ENCODE data around the gene NEK10. TPM values are rescaled to one million over a fixed set of nuclear protein-coding genes. Genes with fewer than 3 reads are reported as not detected.

NEK10 gene
- total and polyA plus RNA-seq, 2 of the 13 experiments (the other 11 are each of a cell fraction or from before 2014, with no cell fraction given) = 2.8 to 14.2 TPM

DNA sequence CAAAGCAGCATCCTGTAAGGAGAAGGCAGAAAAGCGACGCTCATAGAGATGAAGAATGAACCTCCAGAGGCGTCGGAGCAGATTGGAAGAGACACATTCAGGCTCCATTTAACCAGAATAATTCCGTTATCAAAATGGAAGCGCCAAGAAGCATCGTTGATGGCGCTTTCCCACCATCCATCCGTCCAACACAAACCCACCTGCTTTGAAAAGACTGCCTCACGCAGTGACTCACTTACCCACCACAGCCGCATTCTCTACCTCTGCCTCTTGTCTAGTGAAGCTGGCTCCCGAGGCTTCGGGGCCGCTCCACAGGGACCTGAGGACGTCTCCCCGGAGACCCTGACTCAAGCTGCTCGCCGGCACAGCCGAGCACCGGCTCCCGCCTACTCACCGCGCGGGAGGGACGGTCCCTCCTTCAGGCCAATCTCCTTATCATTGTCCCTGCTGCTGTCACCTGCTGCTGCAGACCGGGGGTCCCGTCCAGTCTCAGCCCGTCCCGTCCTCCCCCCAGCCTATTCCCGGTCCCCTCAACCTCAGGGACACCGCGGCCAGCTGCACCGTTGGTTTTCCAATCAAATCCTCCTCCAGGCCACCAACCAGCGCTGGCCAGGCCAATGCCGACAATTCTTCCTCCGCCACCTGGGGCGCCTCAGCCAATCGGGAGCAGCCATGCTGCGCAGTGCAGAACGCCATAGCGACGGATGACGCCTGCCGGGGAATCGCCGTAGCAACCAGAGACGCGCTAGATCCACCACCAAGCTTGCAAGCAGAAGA lies at the start of gene NEK10 (continued):
- TF ChIP-seq TBX3 (IDR thresholded peaks at IDR 0.05; ENCODE audit: borderline replicate concordance) (peak; percentile 50; the same call in 1 of the 2 replicates), FOXA1 (IDR thresholded peaks at IDR 0.05) (no peak), FOXA1 (CRISPR knock-in tag; IDR thresholded peaks at IDR 0.05) (no peak), PRMT3 (CRISPR knock-in tag; IDR thresholded peaks at IDR 0.05; ENCODE audit: borderline replicate concordance, low read depth) (no peak), HNRNPLL (IDR thresholded peaks at IDR 0.05; ENCODE audit: low read depth, low read length, poor library complexity, severe bottlenecking) (peak; percentile 62), SMC3 (IDR thresholded peaks at IDR 0.05; ENCODE audit: low read length) (no peak), ZNF430 (CRISPR knock-in tag; IDR thresholded peaks at IDR 0.05) (no peak), GABPA (IDR thresholded peaks at IDR 0.05; ENCODE audit: low read depth, low read length) (no peak), GABPA (CRISPR knock-in tag; IDR thresholded peaks at IDR 0.05; ENCODE audit: low read depth) (no peak), MTA1 (CRISPR knock-in tag; IDR thresholded peaks at IDR 0.05; ENCODE audit: borderline replicate concordance) (peak; percentile 47; the same call in 1 of the 2 replicates), REXO4 (CRISPR knock-in tag; IDR thresholded peaks at IDR 0.05; ENCODE audit: borderline replicate concordance) (no peak), ZBTB7B (CRISPR knock-in tag; IDR thresholded peaks at IDR 0.05) (no peak), TEAD2 (CRISPR knock-in tag; IDR thresholded peaks at IDR 0.05) (no peak), SYNCRIP (IDR thresholded peaks at IDR 0.05; ENCODE audit: insufficient read depth, low read depth, low read length) (no peak)
- TF ChIP-seq, protein P1, sequence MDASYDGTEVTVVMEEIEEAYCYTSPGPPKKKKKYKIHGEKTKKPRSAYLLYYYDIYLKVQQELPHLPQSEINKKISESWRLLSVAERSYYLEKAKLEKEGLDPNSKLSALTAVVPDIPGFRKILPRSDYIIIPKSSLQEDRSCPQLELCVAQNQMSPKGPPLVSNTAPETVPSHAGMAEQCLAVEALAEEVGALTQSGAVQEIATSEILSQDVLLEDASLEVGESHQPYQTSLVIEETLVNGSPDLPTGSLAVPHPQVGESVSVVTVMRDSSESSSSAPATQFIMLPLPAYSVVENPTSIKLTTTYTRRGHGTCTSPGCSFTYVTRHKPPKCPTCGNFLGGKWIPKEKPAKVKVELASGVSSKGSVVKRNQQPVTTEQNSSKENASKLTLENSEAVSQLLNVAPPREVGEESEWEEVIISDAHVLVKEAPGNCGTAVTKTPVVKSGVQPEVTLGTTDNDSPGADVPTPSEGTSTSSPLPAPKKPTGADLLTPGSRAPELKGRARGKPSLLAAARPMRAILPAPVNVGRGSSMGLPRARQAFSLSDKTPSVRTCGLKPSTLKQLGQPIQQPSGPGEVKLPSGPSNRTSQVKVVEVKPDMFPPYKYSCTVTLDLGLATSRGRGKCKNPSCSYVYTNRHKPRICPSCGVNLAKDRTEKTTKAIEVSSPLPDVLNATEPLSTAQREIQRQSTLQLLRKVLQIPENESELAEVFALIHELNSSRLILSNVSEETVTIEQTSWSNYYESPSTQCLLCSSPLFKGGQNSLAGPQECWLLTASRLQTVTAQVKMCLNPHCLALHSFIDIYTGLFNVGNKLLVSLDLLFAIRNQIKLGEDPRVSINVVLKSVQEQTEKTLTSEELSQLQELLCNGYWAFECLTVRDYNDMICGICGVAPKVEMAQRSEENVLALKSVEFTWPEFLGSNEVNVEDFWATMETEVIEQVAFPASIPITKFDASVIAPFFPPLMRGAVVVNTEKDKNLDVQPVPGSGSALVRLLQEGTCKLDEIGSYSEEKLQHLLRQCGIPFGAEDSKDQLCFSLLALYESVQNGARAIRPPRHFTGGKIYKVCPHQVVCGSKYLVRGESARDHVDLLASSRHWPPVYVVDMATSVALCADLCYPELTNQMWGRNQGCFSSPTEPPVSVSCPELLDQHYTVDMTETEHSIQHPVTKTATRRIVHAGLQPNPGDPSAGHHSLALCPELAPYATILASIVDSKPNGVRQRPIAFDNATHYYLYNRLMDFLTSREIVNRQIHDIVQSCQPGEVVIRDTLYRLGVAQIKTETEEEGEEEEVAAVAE (CRISPR knock-in tag; IDR thresholded peaks at IDR 0.05; ENCODE audit: borderline replicate concordance) = peak; percentile 100
- TF ChIP-seq, protein P2, sequence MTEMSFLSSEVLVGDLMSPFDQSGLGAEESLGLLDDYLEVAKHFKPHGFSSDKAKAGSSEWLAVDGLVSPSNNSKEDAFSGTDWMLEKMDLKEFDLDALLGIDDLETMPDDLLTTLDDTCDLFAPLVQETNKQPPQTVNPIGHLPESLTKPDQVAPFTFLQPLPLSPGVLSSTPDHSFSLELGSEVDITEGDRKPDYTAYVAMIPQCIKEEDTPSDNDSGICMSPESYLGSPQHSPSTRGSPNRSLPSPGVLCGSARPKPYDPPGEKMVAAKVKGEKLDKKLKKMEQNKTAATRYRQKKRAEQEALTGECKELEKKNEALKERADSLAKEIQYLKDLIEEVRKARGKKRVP (CRISPR knock-in tag; IDR thresholded peaks at IDR 0.05) = peak in 1 of 2 experiments; percentile 42; a peak in 1 of 4 replicates
- TF ChIP-seq, protein P3, sequence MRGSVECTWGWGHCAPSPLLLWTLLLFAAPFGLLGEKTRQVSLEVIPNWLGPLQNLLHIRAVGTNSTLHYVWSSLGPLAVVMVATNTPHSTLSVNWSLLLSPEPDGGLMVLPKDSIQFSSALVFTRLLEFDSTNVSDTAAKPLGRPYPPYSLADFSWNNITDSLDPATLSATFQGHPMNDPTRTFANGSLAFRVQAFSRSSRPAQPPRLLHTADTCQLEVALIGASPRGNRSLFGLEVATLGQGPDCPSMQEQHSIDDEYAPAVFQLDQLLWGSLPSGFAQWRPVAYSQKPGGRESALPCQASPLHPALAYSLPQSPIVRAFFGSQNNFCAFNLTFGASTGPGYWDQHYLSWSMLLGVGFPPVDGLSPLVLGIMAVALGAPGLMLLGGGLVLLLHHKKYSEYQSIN (CRISPR knock-in tag; IDR thresholded peaks at IDR 0.05; ENCODE audit: borderline replicate concordance) = no peak
- TF ChIP-seq, protein P4, sequence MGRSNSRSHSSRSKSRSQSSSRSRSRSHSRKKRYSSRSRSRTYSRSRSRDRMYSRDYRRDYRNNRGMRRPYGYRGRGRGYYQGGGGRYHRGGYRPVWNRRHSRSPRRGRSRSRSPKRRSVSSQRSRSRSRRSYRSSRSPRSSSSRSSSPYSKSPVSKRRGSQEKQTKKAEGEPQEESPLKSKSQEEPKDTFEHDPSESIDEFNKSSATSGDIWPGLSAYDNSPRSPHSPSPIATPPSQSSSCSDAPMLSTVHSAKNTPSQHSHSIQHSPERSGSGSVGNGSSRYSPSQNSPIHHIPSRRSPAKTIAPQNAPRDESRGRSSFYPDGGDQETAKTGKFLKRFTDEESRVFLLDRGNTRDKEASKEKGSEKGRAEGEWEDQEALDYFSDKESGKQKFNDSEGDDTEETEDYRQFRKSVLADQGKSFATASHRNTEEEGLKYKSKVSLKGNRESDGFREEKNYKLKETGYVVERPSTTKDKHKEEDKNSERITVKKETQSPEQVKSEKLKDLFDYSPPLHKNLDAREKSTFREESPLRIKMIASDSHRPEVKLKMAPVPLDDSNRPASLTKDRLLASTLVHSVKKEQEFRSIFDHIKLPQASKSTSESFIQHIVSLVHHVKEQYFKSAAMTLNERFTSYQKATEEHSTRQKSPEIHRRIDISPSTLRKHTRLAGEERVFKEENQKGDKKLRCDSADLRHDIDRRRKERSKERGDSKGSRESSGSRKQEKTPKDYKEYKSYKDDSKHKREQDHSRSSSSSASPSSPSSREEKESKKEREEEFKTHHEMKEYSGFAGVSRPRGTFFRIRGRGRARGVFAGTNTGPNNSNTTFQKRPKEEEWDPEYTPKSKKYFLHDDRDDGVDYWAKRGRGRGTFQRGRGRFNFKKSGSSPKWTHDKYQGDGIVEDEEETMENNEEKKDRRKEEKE (IDR thresholded peaks at IDR 0.05) = no peak
- TF ChIP-seq, protein P5, sequence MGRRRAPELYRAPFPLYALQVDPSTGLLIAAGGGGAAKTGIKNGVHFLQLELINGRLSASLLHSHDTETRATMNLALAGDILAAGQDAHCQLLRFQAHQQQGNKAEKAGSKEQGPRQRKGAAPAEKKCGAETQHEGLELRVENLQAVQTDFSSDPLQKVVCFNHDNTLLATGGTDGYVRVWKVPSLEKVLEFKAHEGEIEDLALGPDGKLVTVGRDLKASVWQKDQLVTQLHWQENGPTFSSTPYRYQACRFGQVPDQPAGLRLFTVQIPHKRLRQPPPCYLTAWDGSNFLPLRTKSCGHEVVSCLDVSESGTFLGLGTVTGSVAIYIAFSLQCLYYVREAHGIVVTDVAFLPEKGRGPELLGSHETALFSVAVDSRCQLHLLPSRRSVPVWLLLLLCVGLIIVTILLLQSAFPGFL (CRISPR knock-in tag; IDR thresholded peaks at IDR 0.05) = no peak

Measured in HepG2 (cell line).